BLaER1 treated with 17β-estradiol and CSF1 and Interleukin-3, amounts not matched to agents 10 nM and 100 nM (cell line): ENCODE results near the gene THRB.

Source experiments
- H3K27ac ChIP-seq, 11 experiments: shearing (Covaris generic); formaldehyde crosslinking; 2 replicates each; pipeline ENCODE4 v1.8.1; 2022
- H3K27me3 ChIP-seq, 11 experiments: shearing (Covaris generic); formaldehyde crosslinking; 2 replicates each; pipeline ENCODE4 v1.8.1; 2022
- H3K36me3 ChIP-seq, 11 experiments: shearing (Covaris generic); formaldehyde crosslinking; 2 replicates each; pipeline ENCODE4 v1.8.1; 2022
- H3K4me1 ChIP-seq, 10 experiments: shearing (Covaris generic); formaldehyde crosslinking; 2 replicates each; pipeline ENCODE4 v1.8.1; 2022
- H3K4me2 ChIP-seq, 11 experiments: shearing (Covaris generic); formaldehyde crosslinking; 2 replicates each; pipeline ENCODE4 v1.8.1; 2022
- H3K4me3 ChIP-seq, 10 experiments: shearing (Covaris generic); formaldehyde crosslinking; 2 replicates each; pipeline ENCODE4 v1.8.1; 2022
- H3K9ac ChIP-seq, 11 experiments: shearing (Covaris generic); formaldehyde crosslinking; 2 replicates each; pipeline ENCODE4 v1.8.1; 2022
- H3K9me3 ChIP-seq, 11 experiments: shearing (Covaris generic); formaldehyde crosslinking; replicated peaks in 1 of 11; 2 replicates each; pipeline ENCODE4 v1.8.1; 2022
- H4K20me1 ChIP-seq, 11 experiments: shearing (Covaris generic); formaldehyde crosslinking; 2 replicates each; pipeline ENCODE4 v1.8.1; 2022
- Cebpa-rat ChIP-seq, 11 experiments: shearing (Covaris generic); IDR thresholded peaks; 2 replicates each; pipeline ENCODE4 v1.8.1; 2022

THRB gene

DNA sequence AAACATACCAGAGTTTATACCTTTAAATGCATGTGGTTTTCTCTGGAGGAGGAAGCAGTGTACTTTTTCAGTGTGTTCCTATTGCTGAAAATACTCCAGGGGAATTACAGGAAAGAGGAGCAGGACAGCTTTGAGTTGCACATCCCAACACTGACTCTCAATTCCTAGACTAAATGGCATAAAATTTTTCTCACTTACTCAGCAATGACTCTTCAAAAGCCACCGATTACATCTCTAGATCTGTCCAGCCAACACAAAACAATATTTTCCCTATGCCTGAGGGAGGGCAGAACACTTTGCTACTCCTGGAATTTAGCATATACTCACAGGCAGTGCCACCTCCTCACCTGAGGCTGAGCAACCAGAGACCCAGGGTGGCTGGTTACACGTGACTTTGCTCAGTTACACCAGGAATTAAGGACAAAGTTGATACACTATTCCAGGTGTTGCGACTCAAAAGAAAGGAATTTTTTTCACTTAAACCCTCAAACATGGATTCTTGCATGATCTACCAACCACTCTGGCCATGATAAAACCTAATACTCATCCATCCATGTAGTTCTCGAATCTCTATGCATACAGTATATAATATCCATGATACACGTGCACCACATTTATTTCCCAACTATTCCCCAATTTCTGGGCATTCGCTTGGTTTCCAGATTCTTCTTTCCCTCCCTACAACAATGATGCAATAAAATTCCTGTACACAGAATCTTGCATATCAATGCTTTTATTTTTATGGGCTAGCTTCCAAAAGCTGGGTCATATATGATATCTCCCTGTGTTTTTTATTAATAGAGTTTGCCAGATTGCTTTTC is 194.6 kb downstream of the THRB start:
- no peak for TF ChIP-seq Cebpa-rat (IDR thresholded peaks at IDR 0.05)
- H3K27me3 ChIP-seq: no peaks in the 10 kb centered on the region
- H3K4me2 ChIP-seq: no peak overlapping the region
- peaks cover 0 to 8% (median 0%) of the 10 kb centered on the region in 10 experiments; a peak in 1 of 20 replicates for H3K4me1 ChIP-seq
- H3K27ac ChIP-seq: no peak overlapping the region
- H3K9ac ChIP-seq: no peak overlapping the region
- H3K4me3 ChIP-seq: no peak overlapping the region
- H3K9me3 ChIP-seq: no peaks in the 10 kb centered on the region
- H4K20me1 ChIP-seq: no peaks in the 10 kb centered on the region
- no peaks in the 10 kb centered on the region for H3K36me3 ChIP-seq

DNA sequence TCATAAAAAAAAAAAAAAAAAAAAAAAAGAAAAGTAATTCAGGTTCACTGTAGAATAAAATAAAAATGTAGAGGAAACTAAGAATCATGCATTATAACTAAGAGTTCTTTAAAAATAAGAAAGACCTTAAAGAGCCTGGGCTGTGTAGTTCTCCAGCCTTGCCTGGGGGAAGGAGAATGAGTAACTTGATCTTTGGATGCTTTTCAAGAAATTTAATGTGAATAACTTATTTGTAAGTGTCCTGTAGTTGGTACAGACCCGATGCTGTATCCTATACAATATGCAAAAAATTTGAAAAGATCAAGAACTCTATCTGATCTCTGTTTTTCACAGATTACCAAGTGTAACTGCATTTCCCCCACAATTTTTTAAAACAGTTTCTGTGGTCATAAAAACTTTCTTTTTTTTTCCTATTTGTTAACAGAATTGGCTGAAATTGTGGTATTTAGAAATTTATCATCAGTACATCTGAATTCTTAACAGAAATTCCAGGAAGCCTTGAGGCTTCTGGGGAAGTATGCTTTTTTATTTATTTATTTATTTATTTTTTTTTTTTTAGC is 195.3 kb downstream of the THRB start:
- Histone ChIP-seq H4K20me1 (no peaks in the 10 kb centered on the region), H3K4me3 (no peak overlapping the region), H3K27ac (no peak overlapping the region), H3K9me3 (peaks cover 0 to 3% (median 0%) of the 10 kb centered on the region in 11 experiments; a peak in 4 of 22 replicates), H3K4me2 (no peak overlapping the region), H3K4me1 (peaks cover 0 to 8% (median 0%) of the 10 kb centered on the region in 10 experiments; a peak in 1 of 20 replicates), H3K36me3 (no peaks in the 10 kb centered on the region), H3K9ac (no peak overlapping the region), H3K27me3 (no peaks in the 10 kb centered on the region)
- no peak for TF ChIP-seq Cebpa-rat (IDR thresholded peaks at IDR 0.05)

DNA sequence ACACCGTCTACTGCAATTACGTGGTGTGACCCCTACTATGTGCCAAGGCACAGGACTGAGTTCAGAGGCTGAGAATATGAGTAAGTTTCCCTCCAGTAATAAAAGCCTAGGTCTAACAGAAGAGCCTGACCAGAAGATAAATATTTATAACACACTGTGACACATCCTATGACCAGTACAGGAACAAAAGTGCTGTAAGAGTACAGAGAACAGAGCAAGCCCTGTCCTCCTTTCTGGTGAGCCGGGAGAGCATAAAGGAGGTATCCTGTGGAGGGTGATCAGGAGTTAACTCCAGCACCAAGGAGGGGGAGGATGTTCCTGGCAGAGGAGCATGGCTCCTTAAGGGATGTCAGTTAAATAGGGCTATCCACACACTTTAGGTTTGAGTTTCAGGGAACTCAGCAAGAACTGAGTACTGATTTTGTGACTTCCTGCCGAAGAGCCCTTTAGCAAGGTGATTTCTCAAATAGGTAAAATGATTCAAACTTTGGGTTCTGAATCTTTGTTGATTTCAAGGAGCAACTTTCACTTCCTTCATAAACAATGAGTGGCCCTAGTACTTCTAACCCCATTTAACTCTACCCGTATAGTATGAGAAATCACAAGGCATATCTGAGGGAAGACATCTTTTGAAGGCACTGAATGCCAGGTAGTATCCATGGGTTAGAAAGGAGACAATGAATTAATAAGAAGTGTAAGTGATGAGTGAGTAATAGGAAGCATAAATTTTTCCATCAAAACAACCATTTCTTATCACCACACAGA is 198.0 kb downstream of the THRB start:
- no peak overlapping the region for H3K27ac ChIP-seq
- no peak overlapping the region for H3K4me2 ChIP-seq
- no peaks in the 10 kb centered on the region for H3K27me3 ChIP-seq
- H3K9me3 ChIP-seq: peaks cover 0 to 10% (median 7%) of the 10 kb centered on the region in 11 experiments; a peak in 6 of 22 replicates
- H3K4me1 ChIP-seq: peaks cover 0 to 8% (median 0%) of the 10 kb centered on the region in 10 experiments; a peak in 1 of 20 replicates
- H3K4me3 ChIP-seq: no peak overlapping the region
- TF ChIP-seq Cebpa-rat (IDR thresholded peaks at IDR 0.05): no peak
- H3K9ac ChIP-seq: no peak overlapping the region
- H3K36me3 ChIP-seq: no peaks in the 10 kb centered on the region
- H4K20me1 ChIP-seq: no peaks in the 10 kb centered on the region

DNA sequence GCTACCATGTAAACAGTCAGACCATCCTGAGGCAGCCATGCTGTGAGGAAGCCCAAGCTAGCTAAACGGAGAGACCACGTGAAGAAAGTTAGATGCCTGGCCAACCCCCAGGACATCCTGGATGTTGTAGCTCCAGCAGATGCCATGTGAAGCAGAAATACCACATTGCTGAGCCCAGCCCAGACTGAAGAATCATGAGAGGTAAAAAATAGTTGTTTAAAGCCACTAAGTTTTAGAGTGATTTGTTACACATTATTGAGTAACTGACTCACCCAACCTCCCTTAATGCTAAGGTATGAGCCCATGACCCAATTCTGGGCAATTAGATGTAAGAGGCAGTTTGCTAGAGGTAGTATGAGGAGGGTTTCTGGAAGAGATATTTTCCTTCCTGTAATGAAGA is 200.5 kb downstream of the THRB start:
- no peak overlapping the region for H3K27ac ChIP-seq
- no peak for TF ChIP-seq Cebpa-rat (IDR thresholded peaks at IDR 0.05)
- H3K9ac ChIP-seq: no peak overlapping the region
- H3K4me3 ChIP-seq: no peak overlapping the region
- H3K27me3 ChIP-seq: no peaks in the 10 kb centered on the region
- no peaks in the 10 kb centered on the region for H4K20me1 ChIP-seq
- H3K9me3 ChIP-seq: peaks cover 0 to 10% (median 7%) of the 10 kb centered on the region in 11 experiments; a peak in 6 of 22 replicates
- no peaks in the 10 kb centered on the region for H3K36me3 ChIP-seq
- H3K4me2 ChIP-seq: no peak overlapping the region
- H3K4me1 ChIP-seq: no peaks in the 10 kb centered on the region

DNA sequence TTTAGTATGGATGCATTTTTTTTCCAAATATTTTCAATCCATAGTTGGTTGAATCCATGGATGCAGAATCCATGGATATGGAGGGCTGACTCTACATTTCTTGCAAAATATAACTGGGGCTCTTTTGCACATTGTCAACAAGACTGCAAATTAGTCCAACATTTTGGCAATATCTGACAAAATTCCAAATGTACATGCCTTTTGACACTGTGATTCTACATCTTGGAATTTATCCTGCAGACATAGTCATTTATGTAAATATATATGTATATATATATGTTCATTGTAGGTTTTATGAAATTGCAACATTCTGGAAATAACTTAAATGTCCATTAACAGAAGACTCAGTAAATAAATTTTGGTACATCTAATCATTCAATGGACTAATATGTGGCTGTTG is 203.0 kb downstream of the THRB start:
- Histone ChIP-seq H3K27ac (no peak overlapping the region), H4K20me1 (no peaks in the 10 kb centered on the region), H3K4me3 (no peak overlapping the region), H3K4me1 (no peaks in the 10 kb centered on the region), H3K36me3 (no peaks in the 10 kb centered on the region), H3K27me3 (no peaks in the 10 kb centered on the region), H3K9ac (no peak overlapping the region), H3K4me2 (no peak overlapping the region), H3K9me3 (peaks cover 0 to 10% (median 7%) of the 10 kb centered on the region in 11 experiments; a peak in 6 of 22 replicates)
- no peak for TF ChIP-seq Cebpa-rat (IDR thresholded peaks at IDR 0.05)

DNA sequence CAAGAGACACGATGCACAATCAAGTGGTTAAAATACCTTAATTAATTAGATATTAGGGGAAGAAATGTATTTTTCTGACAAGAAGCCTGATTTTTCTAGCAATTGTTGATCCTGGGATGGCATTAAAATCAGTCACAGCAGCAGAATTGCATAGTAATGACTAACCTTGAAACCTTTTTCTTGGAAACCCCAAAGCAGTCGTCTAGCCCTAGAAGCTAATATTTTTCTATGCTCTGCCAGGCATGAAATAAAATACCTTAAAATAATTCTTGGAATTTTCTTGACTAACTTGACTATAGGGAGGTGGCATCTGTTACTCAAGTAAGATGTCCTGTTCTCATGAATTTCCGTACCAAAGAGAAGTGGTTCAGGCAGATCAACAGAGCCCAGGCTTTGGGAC is 204.1 kb downstream of the THRB start:
- Histone ChIP-seq H3K9me3 (peaks cover 0 to 10% (median 7%) of the 10 kb centered on the region in 11 experiments; a peak in 6 of 22 replicates), H3K27me3 (no peaks in the 10 kb centered on the region), H3K4me2 (no peak overlapping the region), H3K36me3 (no peaks in the 10 kb centered on the region), H4K20me1 (no peaks in the 10 kb centered on the region), H3K4me1 (no peaks in the 10 kb centered on the region), H3K4me3 (no peak overlapping the region), H3K9ac (no peak overlapping the region), H3K27ac (no peak overlapping the region)
- no peak for TF ChIP-seq Cebpa-rat (IDR thresholded peaks at IDR 0.05)

DNA sequence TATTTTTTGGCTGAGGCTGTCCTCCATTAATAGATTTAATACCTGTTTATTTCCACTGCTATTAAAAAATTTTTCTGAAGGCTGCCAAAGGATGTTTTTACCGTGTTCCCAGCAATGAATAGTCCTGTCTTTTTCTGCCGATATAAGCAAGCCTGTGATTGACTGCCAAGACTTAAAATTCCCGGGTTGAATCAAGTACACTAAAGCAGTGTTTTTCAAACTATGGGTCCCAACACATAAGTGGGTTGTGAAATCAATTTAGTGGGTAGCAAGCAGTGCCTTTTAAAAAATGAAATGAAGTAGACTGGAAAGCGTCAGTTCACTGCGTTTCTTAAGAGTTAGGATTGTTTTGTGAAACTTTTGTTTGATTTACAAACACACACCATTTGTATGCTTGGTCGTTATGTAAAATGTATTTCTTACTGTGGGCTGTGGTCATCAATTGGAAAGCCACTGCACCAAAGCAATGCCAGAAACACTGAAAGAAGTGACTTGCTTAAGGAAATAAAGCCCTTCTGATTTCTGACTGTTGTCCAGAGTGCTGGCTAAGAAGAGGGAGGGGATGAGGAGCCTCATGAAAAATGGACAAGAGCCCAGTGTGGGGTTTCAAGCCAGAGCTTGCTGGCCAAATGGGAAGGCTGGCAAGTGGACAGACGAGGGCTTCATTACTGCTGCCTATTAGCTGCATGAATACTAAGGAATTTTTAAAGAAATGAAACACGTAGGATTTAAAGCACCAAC is 206.0 kb downstream of the THRB start:
- TF ChIP-seq Cebpa-rat (IDR thresholded peaks at IDR 0.05): no peak
- Histone ChIP-seq H3K27ac (no peak overlapping the region), H3K27me3 (no peaks in the 10 kb centered on the region), H3K4me1 (no peaks in the 10 kb centered on the region), H3K4me3 (no peak overlapping the region), H4K20me1 (no peaks in the 10 kb centered on the region), H3K9ac (no peak overlapping the region), H3K9me3 (peaks cover 0 to 2% (median 0%) of the 10 kb centered on the region in 11 experiments; a peak in 4 of 22 replicates), H3K36me3 (no peaks in the 10 kb centered on the region), H3K4me2 (no peak overlapping the region)

DNA sequence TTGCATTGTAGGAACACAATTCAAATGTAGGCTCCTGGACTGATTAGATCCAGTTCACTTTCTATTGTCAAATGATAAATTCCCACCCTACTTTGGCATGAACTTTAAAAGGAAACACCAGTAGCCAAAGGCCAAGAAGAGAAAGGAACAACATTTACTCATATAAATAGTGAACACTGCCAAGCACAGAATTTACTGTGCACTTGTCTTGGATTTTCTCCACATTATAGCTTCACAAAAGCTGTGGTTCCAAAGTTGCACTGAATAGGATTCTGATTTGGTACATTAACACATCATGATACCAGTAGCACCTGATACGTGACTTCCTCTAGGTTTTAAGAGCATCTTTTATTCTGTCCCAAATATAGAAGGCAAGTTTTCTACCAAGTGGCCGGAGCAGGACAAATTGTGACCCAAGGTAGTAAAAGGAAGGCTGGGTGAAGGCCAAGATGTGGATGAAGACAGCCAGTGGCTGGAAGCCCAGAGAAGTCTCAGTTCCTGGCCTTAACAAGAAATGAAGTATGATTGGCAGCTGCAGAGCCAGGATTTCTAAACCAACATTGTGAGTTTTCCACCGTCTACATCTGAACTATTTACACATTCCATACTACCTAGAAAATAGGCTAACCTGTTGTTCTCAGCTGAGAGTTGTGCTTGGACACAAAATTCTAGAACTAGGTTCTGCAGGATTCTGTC is 206.7 kb downstream of the THRB start:
- H4K20me1 ChIP-seq: no peaks in the 10 kb centered on the region
- no peak overlapping the region for H3K4me3 ChIP-seq
- H3K36me3 ChIP-seq: no peaks in the 10 kb centered on the region
- no peak overlapping the region for H3K9ac ChIP-seq
- H3K4me1 ChIP-seq: no peaks in the 10 kb centered on the region
- H3K9me3 ChIP-seq: no peaks in the 10 kb centered on the region
- H3K4me2 ChIP-seq: no peak overlapping the region
- TF ChIP-seq Cebpa-rat (IDR thresholded peaks at IDR 0.05): no peak
- no peaks in the 10 kb centered on the region for H3K27me3 ChIP-seq
- H3K27ac ChIP-seq: no peak overlapping the region
